HL-60/S4 (cell line): ENCODE results near the gene MMP21.

Experiments used
- in situ Hi-C: fragments of 300-500 bp; cut with MboI; formaldehyde crosslinking; loops from 2 replicates; pipeline ENCODE4 v1.14.3; 2022; ENCODE audit warnings: low sequenced_read_pairs

The MMP21 gene

GRCh38 chr10:125795128-125795527 is 19.5 kb upstream of the MMP21 start:
- in situ Hi-C loops: no loop called here

DNA sequence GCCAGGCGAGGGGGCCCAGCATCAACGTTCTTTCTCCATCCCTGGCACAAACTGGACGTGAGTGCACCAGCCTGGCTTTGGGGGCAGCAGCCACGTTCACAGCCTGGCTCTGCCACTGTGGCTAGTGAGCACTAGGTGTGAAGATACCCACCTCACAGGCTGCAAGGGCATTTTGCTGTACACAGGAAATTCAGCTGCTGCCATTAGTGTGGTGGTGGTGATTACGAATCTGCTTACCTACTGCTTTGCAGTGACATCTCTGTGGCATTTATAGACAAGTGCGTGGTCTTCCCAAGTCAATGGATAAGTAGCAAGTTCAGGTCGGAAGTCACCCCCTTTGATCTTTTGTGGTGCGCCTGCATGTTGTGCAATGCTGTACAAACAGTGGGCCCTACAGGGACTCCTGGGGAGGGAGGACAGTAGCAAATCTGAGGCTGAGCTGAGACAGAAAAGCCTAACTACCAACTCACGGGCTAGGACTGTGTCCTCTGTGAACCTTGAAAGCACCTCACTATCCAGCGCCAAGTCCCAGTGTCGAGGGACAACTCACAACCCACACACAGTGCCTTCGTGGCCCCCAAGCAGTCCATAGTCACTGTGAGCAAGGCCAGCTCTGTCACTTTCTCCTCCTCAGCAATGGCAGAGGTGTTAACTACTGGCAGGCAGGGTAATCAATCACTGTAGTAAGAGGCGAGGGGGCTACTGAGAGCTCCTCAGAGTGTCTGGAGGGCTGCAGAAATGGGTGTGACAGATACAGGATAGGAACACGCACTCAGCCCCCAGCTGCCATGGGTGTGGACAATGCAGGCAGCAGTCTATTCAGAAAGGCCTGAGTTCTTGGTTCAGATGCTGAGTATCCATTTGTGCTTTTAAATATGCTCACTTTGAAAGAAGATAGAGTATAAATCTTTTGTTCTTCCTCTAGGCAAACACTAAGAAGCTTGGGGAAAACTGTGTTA is 17.0 kb upstream of the MMP21 start:
- in situ Hi-C loops: no loop called here

DNA sequence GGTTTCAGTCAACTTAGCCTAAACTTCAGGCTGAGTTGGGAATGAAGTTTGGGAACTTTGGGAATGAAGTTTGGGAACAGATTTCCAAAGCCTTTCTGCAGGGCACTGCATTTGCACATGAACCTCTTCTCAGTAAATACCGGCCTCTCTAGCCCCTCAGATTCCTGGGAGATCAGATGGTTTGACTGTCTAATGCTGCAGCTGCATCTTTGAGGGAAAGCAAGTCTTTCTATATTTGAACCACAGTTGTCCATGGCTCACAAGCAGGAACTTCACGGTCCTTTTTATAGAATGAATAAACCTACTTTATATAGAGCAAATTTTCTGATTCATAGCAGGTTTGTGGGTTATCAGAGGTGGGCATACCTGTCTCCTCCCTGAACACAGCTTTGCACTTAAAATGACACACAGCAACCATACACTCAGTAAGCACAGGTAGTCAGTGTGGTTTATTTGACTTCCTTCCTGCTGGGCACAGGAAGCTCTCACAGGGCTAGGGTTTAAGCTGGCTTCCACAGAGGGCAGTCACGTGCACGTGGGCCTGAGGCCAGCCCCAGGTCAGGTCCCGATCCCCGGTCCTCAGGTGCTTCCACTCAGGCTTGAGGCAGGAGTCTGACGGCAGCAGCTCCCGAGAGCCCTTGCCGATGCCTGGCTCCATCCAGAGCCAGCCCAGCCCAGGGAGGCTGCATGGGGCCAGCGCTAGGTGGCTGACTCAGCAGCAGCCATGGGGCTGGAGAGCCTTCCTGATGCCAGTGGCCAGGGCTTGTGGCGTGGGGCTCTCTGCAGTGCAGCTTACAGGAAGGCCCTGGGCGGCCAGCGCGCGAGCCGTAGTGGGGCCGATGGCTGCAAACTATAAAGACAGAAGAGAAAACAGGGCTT is 12.8 kb upstream of the MMP21 start:
- in situ Hi-C loops: no loop called here

- in situ Hi-C loops: no loop called here
Observed at GRCh38 chr10:125785791-125786190, 10.2 kb upstream of the MMP21 start.

DNA sequence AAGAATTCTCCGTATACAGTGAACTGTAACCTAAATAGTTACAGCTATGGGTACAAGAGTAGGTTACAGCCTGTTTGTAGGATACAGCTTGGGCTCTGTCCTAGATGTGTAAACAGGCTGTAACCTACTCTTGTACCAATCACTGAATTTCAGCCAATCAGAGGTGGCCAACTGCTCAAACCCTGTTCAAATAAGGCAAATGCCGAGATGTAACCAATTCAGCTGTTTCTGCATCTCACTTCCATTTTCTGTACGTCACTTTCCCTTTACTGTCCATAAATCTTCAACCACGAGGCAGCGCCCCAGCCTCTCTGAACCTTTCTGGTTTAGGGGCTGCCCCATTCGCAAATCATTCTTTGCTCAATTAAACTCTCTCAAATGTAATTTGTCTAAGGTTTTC is 8.3 kb upstream of the MMP21 start:
- in situ Hi-C loops: no loop called here

GRCh38 chr10:125783408-125783807 is 7.8 kb upstream of the MMP21 start:
- in situ Hi-C loops: no loop called here

DNA sequence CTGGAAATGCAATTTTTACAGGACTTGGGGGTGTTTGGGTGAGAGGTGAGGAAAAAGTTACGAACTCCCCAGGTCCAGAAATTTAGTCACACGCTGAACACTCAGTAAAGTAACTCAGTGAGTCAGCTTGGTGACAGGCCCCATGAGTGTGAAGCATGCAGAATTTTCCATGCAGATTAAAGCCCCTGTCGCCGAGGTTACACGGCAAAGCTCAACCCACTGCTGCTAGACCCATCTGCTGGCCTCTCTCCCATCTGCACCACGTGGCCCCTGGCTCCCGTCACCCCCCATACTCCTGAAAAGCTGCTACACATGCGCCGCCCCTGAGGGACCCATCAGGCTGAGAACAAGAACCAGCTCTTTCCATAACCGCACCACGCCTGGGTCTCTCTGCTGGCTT is 7.0 kb upstream of the MMP21 start:
- in situ Hi-C loops: no loop called here

GRCh38 chr10:125782054-125782453 is 6.4 kb upstream of the MMP21 start:
- in situ Hi-C loops: no loop called here

- in situ Hi-C loops: no loop called here
Observed at GRCh38 chr10:125781374-125781773, 5.8 kb upstream of the MMP21 start.

GRCh38 chr10:125779403-125780327 is 4.0 kb upstream of the MMP21 start:
- in situ Hi-C loops: no loop called here

DNA sequence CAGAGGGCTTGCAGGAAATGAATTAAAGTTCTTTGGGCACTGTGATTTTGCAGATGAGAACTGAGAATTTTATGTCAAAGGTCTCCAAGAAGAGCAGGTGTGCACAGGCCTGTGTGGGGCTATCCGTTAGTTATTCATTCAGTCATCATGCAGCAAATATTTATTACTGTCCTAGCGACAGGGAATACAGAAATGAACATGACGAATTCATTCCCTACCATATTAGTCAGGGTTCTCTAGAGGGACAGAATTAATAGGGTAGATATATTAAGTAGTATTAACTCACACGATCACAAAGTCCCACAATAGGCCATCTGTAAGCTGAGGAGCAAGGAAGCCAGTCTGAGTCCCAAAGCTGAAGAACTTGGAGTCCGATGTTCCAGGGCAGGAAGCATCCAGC is 2.9 kb upstream of the MMP21 start:
- in situ Hi-C loops: no loop called here

GRCh38 chr10:125777806-125778205 is 2.2 kb upstream of the MMP21 start:
- in situ Hi-C loops: no loop called here

DNA sequence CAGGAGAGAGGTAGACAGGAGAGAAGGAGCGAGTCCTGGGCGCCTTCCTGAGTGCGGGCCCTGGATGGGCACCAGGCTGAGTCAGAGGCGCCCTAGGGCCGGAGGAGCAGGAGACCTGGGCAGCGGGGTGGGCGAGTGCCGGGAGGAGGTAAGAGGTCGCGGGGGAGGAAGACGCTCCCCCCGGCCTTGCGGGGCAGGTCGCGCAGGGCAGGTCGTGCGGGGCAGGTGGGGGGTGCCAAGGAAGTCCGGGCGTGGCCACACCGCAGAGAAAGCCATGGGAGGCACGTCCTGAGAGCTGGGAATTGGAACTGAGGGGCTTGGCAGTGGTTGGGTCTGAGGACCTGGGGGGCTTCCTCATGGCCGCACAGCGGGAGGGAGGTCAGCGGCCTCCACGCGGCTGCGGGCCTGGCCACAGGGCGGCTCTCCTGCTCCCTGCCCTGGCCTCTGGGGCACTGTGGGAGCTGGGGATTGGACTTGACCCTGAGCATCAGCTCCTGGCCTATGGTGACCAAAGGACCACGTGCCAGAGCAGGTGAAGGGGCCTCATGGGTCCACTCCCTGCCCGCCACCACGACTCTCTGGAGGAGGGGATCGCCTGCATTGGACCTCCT is 935 bp downstream of the MMP21 start:
- in situ Hi-C loops: no loop called here

- in situ Hi-C loops: no loop called here
Observed at GRCh38 chr10:125773687-125774543, 1.7 kb downstream of the MMP21 start.

- in situ Hi-C loops: no loop called here
Observed at GRCh38 chr10:125772864-125773180, 2.8 kb downstream of the MMP21 start.

DNA sequence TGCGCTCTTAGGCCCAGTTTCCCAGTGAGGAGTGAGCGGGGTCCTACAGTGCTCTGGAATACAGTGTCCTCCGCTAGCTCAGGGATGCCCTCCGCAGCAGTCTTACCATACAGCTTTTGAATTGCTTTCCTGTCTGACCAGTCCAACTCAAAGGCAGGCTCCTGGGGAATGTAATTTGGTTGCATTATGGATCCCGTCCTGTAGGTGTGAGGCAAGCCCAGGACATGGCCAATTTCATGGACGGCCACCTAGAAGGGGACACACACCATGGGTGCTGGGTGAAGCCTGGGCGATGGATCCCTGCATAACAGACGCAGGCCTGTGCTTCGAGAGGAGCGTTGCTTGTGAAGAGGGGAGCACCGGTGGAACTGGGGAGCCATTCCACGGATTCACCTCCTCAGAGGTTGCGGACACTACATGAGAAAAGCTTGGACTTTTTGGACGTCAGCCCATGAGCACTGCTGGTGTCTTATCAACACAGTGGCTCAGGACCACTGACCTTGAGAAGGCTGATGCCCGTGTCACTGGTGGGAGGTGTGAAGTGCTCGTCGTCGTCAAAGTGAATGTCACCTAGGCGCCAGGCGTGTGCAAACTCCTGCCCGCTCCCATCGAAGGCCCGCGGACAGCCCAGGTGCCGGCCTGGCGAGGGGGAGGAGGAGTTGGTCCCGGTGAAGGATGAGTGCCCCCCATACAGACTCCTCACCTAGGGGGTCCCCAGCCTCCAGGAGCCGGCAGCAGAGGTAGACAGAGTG is 3.3 kb downstream of the MMP21 start:
- in situ Hi-C loops: no loop called here

- in situ Hi-C loops: no loop called here
Observed at GRCh38 chr10:125770844-125771243, 4.8 kb downstream of the MMP21 start.

GRCh38 chr10:125769175-125769574 is 6.4 kb downstream of the MMP21 start:
- in situ Hi-C loops: no loop called here
